Keratinocyte (primary cell): Measurements from ENCODE around the gene SCAPER. TPM values are rescaled to one million over a fixed set of nuclear protein-coding genes. Genes with fewer than 3 reads are reported as not detected.

ENCODE experiments used
- DNase-seq: peaks from one replicate; pipeline ENCODE4 v3.0.0-alpha.2; 2011; ENCODE audit warnings: low read depth, missing footprints, low spot score
- FAIRE-seq: peaks from 2 replicates; lab custom pipeline; 2011; peaks lifted over from hg19 to GRCh38; lab: Jason Lieb, UNC
- H2AFZ ChIP-seq: 2 replicates; pipeline ENCODE4 v1.6.0; 2012; ENCODE audit warnings: low read length, control low read depth, inconsistent platforms; ENCODE audit not compliant: control insufficient read depth
- H3K27ac ChIP-seq: 2 replicates; pipeline ENCODE4 v1.5.1; 2011; ENCODE audit warnings: low read length; ENCODE audit not compliant: control insufficient read depth, insufficient read depth
- H3K27me3 ChIP-seq: 3 replicates; pipeline ENCODE4 v1.6.0; 2011; ENCODE audit warnings: low read length; ENCODE audit not compliant: control insufficient read depth, insufficient read depth; ENCODE audit errors: extremely low read depth
- H3K36me3 ChIP-seq, 2 experiments: 2 replicates in 1 of 2; 3 replicates in 1 of 2; pipeline ENCODE4 v1.5.1; 2011; ENCODE audit warnings: low read length in 2 of 2, mild to moderate bottlenecking in 1 of 2; ENCODE audit not compliant: control insufficient read depth in 2 of 2, insufficient read depth in 2 of 2; ENCODE audit errors: extremely low read depth in 1 of 2
- H3K4me1 ChIP-seq: 3 replicates; pipeline ENCODE4 v1.5.1; 2011; ENCODE audit warnings: low read length; ENCODE audit not compliant: control insufficient read depth, insufficient read depth; ENCODE audit errors: extremely low read depth
- H3K4me2 ChIP-seq: 3 replicates; pipeline ENCODE4 v1.6.0; 2011; ENCODE audit warnings: low read depth, low read length; ENCODE audit not compliant: control insufficient read depth, insufficient read depth; ENCODE audit errors: extremely low read depth
- H3K4me3 ChIP-seq, 3 experiments: fragments of 200-600 bp in 1 of 3; sonication (generic) in 1 of 3; 2 replicates in 2 of 3; 3 replicates in 1 of 3; pipeline ENCODE4 v1.5.1; 2011 to 2016; ENCODE audit warnings: low read length in 3 of 3, mild to moderate bottlenecking in 3 of 3, control low read depth in 2 of 3, inconsistent platforms in 1 of 3, low read depth in 1 of 3, mixed read lengths in 1 of 3, mixed run types in 1 of 3, moderate library complexity in 1 of 3; ENCODE audit not compliant: control insufficient read depth in 2 of 3, insufficient read depth in 2 of 3; ENCODE audit errors: extremely low read depth in 1 of 3
- H3K79me2 ChIP-seq: 2 replicates; pipeline ENCODE4 v1.6.0; 2012; ENCODE audit warnings: low read length; ENCODE audit not compliant: control insufficient read depth, insufficient read depth
- H3K9ac ChIP-seq: 3 replicates; pipeline ENCODE4 v1.6.0; 2011; ENCODE audit warnings: low read length; ENCODE audit not compliant: control insufficient read depth, insufficient read depth; ENCODE audit errors: extremely low read depth
- H3K9me1 ChIP-seq: 3 replicates; pipeline ENCODE4 v1.6.0; 2011; ENCODE audit warnings: low read length; ENCODE audit not compliant: control insufficient read depth, insufficient read depth; ENCODE audit errors: extremely low read depth
- H3K9me3 ChIP-seq: 2 replicates; pipeline ENCODE4 v1.5.1; 2012; ENCODE audit warnings: low read depth, low read length; ENCODE audit not compliant: control insufficient read depth
- H4K20me1 ChIP-seq: 3 replicates; pipeline ENCODE4 v1.6.0; 2011; ENCODE audit warnings: low read length; ENCODE audit not compliant: control insufficient read depth, insufficient read depth; ENCODE audit errors: extremely low read depth
- EZH2 ChIP-seq: IDR thresholded peaks from one replicate; pipeline ENCODE4 v1.6.1; 2012; ENCODE audit warnings: inconsistent platforms, mild to moderate bottlenecking, low read length, moderate library complexity
- dilution Hi-C: fragments of 300-500 bp; cut with MboI; formaldehyde crosslinking; loops from one replicate; pipeline ENCODE4 v1.7.0; 2020; ENCODE audit warnings: low sequenced_read_pairs; ENCODE audit not compliant: extremely low pct_ligation_motif_present
- polyA plus RNA-seq, 5 experiments: library from polyadenylated mRNA; depleted of rRNA in 3 of 5; stranded (reverse) in 3 of 5; stranded (forward) in 1 of 5; unstranded in 1 of 5; fragments of >200 nt; gene quantifications; 1 replicate in 1 of 5; 2 replicates in 3 of 5; 3 replicates in 1 of 5; pipeline versions ENCODE4 v1.2.1 to v1.2.3, GENCODE V29; 2011 to 2012; ENCODE audit warnings: missing spikeins in 2 of 5, low read depth in 1 of 5, low replicate concordance in 1 of 5
- TF ChIP-seq, protein P1 (sequence below), 3 experiments: IDR thresholded peaks in 1 of 3; conservative IDR thresholded peaks in 1 of 3; optimal IDR thresholded peaks in 1 of 3; 2 replicates in 2 of 3; 3 replicates in 1 of 3; pipeline versions ENCODE3 to v1.5.1; 2011; ENCODE audit warnings: low read length in 3 of 3, mild to moderate bottlenecking in 3 of 3, moderate library complexity in 2 of 3, control low read depth in 1 of 3, inconsistent platforms in 1 of 3; ENCODE audit not compliant: insufficient read depth in 2 of 3; ENCODE audit errors: extremely low read depth in 1 of 3

SCAPER gene
- polyA plus RNA-seq, 1 donor (not counting 4 experiments of a cell fraction or from before 2014, with no cell fraction given) = 5.2 TPM

DNA sequence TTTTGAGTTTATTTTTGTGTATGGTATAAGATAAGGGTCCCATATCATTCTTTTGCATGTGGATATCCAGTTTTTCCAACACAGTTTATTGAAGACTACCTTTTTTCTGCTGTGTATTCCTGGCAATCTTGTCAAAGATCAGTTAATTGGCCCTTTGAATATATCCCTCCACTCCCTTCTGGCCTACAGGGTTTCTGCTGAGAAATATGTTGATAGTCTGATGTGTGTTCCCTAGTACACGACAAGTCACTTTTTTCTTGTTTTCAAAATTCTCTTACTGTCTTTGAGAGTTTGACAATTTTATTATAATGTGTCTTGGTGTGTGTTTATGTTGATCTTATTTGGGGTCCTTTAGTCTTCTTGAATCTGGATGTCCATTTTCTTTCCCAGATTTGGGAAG lies 439.4 kb downstream of the SCAPER start:
- dilution Hi-C loops = no loop called here
- Histone ChIP-seq H3K9me1 (no peaks in the 10 kb centered on the region), H3K27ac (no peak overlapping the region), H4K20me1 (no peaks in the 10 kb centered on the region), H2AFZ (no peak overlapping the region), H3K36me3 (no peaks in the 10 kb centered on the region), H3K4me3 (no peak overlapping the region), H3K27me3 (no peaks in the 10 kb centered on the region), H3K4me2 (no peak overlapping the region), H3K79me2 (no peaks in the 10 kb centered on the region), H3K9ac (no peak overlapping the region), H3K4me1 (no peaks in the 10 kb centered on the region), H3K9me3 (no peaks in the 10 kb centered on the region)
- FAIRE-seq = no peak
- DNase-seq = no peak
- no peak for TF ChIP-seq EZH2
- TF ChIP-seq, protein P1, sequence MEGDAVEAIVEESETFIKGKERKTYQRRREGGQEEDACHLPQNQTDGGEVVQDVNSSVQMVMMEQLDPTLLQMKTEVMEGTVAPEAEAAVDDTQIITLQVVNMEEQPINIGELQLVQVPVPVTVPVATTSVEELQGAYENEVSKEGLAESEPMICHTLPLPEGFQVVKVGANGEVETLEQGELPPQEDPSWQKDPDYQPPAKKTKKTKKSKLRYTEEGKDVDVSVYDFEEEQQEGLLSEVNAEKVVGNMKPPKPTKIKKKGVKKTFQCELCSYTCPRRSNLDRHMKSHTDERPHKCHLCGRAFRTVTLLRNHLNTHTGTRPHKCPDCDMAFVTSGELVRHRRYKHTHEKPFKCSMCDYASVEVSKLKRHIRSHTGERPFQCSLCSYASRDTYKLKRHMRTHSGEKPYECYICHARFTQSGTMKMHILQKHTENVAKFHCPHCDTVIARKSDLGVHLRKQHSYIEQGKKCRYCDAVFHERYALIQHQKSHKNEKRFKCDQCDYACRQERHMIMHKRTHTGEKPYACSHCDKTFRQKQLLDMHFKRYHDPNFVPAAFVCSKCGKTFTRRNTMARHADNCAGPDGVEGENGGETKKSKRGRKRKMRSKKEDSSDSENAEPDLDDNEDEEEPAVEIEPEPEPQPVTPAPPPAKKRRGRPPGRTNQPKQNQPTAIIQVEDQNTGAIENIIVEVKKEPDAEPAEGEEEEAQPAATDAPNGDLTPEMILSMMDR (optimal IDR thresholded peaks at IDR 0.05 in 1 of 3, IDR thresholded peaks at IDR 0.05 in 1 of 3, conservative IDR thresholded peaks at IDR 0.05 in 1 of 3; ENCODE audit: extremely low read depth in 1 of 3, insufficient read depth in 2 of 3, low read length in 3 of 3) = no peak

DNA sequence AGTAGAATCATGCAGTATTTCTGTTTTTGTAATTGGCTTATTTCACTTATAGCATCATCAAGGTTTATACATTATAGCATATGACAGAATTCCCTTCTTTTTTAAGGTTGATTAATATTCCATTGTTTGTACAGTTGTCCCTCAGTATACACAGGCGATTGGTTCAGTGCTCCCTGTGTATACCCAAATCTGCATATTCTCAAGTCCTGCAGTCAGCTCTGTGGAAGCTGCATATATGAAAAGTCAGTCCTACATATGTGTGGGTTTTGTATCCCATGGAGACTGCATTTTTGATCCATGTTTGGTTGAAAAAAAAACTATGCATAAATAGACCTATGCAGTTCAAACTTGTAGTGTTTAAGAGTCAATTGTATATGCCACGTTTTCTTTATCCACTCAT lies 440.9 kb downstream of the SCAPER start:
- H3K27me3 ChIP-seq = no peaks in the 10 kb centered on the region
- no peak for FAIRE-seq
- H2AFZ ChIP-seq = no peak overlapping the region
- H3K9ac ChIP-seq = no peak overlapping the region
- H3K27ac ChIP-seq = no peak overlapping the region
- no peaks in the 10 kb centered on the region for H4K20me1 ChIP-seq
- no peaks in the 10 kb centered on the region for H3K4me1 ChIP-seq
- H3K79me2 ChIP-seq = no peaks in the 10 kb centered on the region
- H3K4me2 ChIP-seq = no peak overlapping the region
- H3K4me3 ChIP-seq = no peak overlapping the region
- H3K36me3 ChIP-seq = no peaks in the 10 kb centered on the region
- dilution Hi-C loops = no loop called here
- H3K9me1 ChIP-seq = no peaks in the 10 kb centered on the region
- H3K9me3 ChIP-seq = no peaks in the 10 kb centered on the region
- DNase-seq = no peak
- TF ChIP-seq, protein P1 (optimal IDR thresholded peaks at IDR 0.05 in 1 of 3, IDR thresholded peaks at IDR 0.05 in 1 of 3, conservative IDR thresholded peaks at IDR 0.05 in 1 of 3; ENCODE audit: extremely low read depth in 1 of 3, insufficient read depth in 2 of 3, low read length in 3 of 3) = no peak
- TF ChIP-seq EZH2 = no peak
